Activated CD8-positive, alpha-beta memory T cell treated with anti-CD3 and anti-CD28 coated beads, Interleukin-2, amount 10 ng/mL, durations not matched to agents 7 days and 5 days (primary cell): ENCODE measurements around the gene NELFA. TPM values are rescaled to one million over a fixed set of nuclear protein-coding genes. Genes with fewer than 3 reads are reported as not detected.

Source experiments
- ATAC-seq: fragments of 150-1000 bp; cut with Tn5 transposase; one replicate; pipeline ENCODE4 v1.10.0; 2021; ENCODE audit warnings: moderate library complexity
- CTCF ChIA-PET: fragments of 350-600 bp; sonication (Branson Sonifier 250); formaldehyde crosslinking; loops from one replicate; lab custom pipeline; 2021; ENCODE audit warnings: antibody characterized with exemption; lab: Charles Lee
- DNase-seq: peaks from one replicate; pipeline ENCODE4 v3.0.0-alpha.2; 2020
- H3K27ac Mint-ChIP-seq: one replicate; pipeline ENCODE4 v1.8.0; 2021; ENCODE audit warnings: mild to moderate bottlenecking, mixed read lengths
- H3K27me3 Mint-ChIP-seq: one replicate; pipeline ENCODE4 v1.8.0; 2021; ENCODE audit warnings: mixed read lengths
- H3K36me3 Mint-ChIP-seq: one replicate; pipeline ENCODE4 v1.8.0; 2021; ENCODE audit warnings: mild to moderate bottlenecking, mixed read lengths
- H3K4me1 Mint-ChIP-seq: one replicate; pipeline ENCODE4 v1.8.0; 2021; ENCODE audit warnings: mixed read lengths
- H3K4me3 Mint-ChIP-seq: one replicate; pipeline ENCODE4 v1.8.0; 2021; ENCODE audit warnings: mild to moderate bottlenecking, moderate library complexity, mixed read lengths
- H3K9me3 Mint-ChIP-seq: one replicate; pipeline ENCODE4 v1.8.0; 2022; ENCODE audit warnings: low read depth, mixed read lengths
- total RNA-seq, 2 experiments: library from RNA; stranded (reverse); gene quantifications; one replicate each; pipeline ENCODE4 v1.2.3, GENCODE V29; 2021

The NELFA gene
- total RNA-seq, 2 experiments from 2014 or later: 40.1 to 42.6 TPM

- Mint-ChIP-seq H3K27me3 (no peaks in the 10 kb centered on the region), H3K36me3 (peaks cover 71% of the 10 kb centered on the region), H3K4me1 (no peaks in the 10 kb centered on the region), H3K4me3 (no peak overlapping the region), H3K9me3 (no peaks in the 10 kb centered on the region), H3K27ac (no peak overlapping the region)
- CTCF ChIA-PET: no interaction called here
- DNase-seq: no peak
- no peak for ATAC-seq
Measured at GRCh38 chr4:1969928-1970723, 38.6 kb downstream of the NELFA start.

GRCh38 chr4:1968686-1969295, 40.0 kb downstream of the NELFA start:
- Mint-ChIP-seq H3K4me1 (no peaks in the 10 kb centered on the region), H3K27me3 (no peaks in the 10 kb centered on the region), H3K27ac (no peak overlapping the region), H3K4me3 (no peak overlapping the region), H3K36me3 (peaks cover 73% of the 10 kb centered on the region), H3K9me3 (no peaks in the 10 kb centered on the region)
- DNase-seq (no peak), ATAC-seq (no peak)
- CTCF ChIA-PET: no interaction called here

DNA sequence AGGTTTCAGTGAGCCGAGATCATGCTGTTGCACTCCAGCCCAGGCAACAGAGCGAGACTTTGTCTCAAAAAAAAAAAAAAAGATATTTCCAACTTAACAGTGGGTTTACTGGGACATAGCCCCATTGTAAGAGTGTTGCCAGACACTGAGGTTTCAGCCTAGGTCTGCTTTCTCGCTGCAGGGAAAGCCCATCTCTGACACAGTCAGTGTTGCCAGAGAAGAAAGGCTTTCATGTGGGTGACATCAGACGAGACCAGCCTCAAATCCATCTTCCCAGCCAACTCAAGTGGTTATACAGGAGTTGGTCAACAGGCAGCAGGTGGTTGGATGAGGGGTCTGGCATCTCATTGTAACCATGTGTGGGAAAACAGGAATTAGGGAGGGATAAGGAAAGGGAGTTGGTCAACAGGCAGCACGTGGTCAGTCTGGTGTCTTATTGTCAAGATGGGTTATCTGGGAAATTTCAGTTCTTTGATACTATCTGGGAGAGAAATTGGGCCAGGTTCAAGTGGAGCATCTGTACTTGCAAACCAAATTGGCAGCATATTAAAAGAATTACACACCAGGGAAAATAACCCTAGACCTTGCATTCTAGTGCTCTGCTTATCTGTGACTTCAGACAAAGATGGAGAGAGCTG, 41.1 kb downstream of the NELFA start:
- Mint-ChIP-seq H3K36me3 (peaks cover 75% of the 10 kb centered on the region), H3K27me3 (no peaks in the 10 kb centered on the region), H3K4me3 (no peak overlapping the region), H3K4me1 (no peaks in the 10 kb centered on the region), H3K27ac (no peak overlapping the region), H3K9me3 (no peaks in the 10 kb centered on the region)
- ATAC-seq (no peak), DNase-seq (no peak)
- CTCF ChIA-PET: no interaction called here

- Mint-ChIP-seq H3K9me3 (no peaks in the 10 kb centered on the region), H3K27ac (no peak overlapping the region), H3K4me3 (no peak overlapping the region), H3K27me3 (no peaks in the 10 kb centered on the region), H3K4me1 (no peaks in the 10 kb centered on the region), H3K36me3 (peaks cover 82% of the 10 kb centered on the region)
- no peak for DNase-seq
- ATAC-seq: no peak
- CTCF ChIA-PET: no interaction called here
Measured at GRCh38 chr4:1964971-1965370, 43.8 kb downstream of the NELFA start.

- Mint-ChIP-seq H3K4me3 (no peak overlapping the region), H3K27me3 (no peaks in the 10 kb centered on the region), H3K27ac (no peak overlapping the region), H3K36me3 (peaks cover 82% of the 10 kb centered on the region), H3K4me1 (no peaks in the 10 kb centered on the region), H3K9me3 (no peaks in the 10 kb centered on the region)
- DNase-seq: no peak
- no peak for ATAC-seq
- CTCF ChIA-PET: no interaction called here
Measured at GRCh38 chr4:1964443-1964842, 44.3 kb downstream of the NELFA start.

GRCh38 chr4:1962980-1963379, 45.8 kb downstream of the NELFA start:
- no peak for DNase-seq
- Mint-ChIP-seq H3K4me3 (no peak overlapping the region), H3K4me1 (no peaks in the 10 kb centered on the region), H3K9me3 (no peaks in the 10 kb centered on the region), H3K27ac (no peak overlapping the region), H3K36me3 (peaks cover 82% of the 10 kb centered on the region), H3K27me3 (no peaks in the 10 kb centered on the region)
- CTCF ChIA-PET: no interaction called here
- no peak for ATAC-seq

DNA sequence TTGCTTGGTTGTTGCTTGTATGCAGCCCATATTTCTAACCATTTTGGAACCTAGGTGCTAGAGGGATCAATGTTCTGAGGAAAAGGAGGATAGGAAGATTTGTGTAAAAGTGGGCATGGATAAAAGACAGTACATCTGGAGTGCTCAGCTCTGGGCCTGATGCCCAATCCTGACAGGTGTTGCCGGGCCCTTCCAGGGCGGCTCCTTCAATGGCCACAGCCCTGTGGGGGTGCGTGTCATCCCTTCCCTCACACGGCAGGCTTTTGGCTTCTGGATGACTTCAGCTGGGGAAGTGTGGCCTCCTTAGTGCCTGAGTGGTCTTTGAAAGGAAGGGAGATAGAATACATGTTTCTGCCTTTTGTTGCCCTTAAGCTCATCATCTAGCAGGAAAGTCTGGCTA, 47.2 kb downstream of the NELFA start:
- Mint-ChIP-seq H3K4me1 (no peaks in the 10 kb centered on the region), H3K36me3 (peaks cover 83% of the 10 kb centered on the region), H3K27ac (no peak overlapping the region), H3K4me3 (no peak overlapping the region), H3K27me3 (no peaks in the 10 kb centered on the region), H3K9me3 (no peaks in the 10 kb centered on the region)
- CTCF ChIA-PET: no interaction called here
- DNase-seq (no peak), ATAC-seq (no peak)

GRCh38 chr4:1961038-1961437, 47.7 kb downstream of the NELFA start:
- H3K4me3 Mint-ChIP-seq: no peak overlapping the region
- no peaks in the 10 kb centered on the region for H3K4me1 Mint-ChIP-seq
- no peaks in the 10 kb centered on the region for H3K9me3 Mint-ChIP-seq
- H3K27ac Mint-ChIP-seq: no peak overlapping the region
- ATAC-seq (no peak), DNase-seq (no peak)
- CTCF ChIA-PET: no interaction called here
- H3K27me3 Mint-ChIP-seq: no peaks in the 10 kb centered on the region
- peaks cover 84% of the 10 kb centered on the region for H3K36me3 Mint-ChIP-seq

- no peak for DNase-seq
- no peak for ATAC-seq
- Mint-ChIP-seq H3K4me3 (no peak overlapping the region), H3K27me3 (no peaks in the 10 kb centered on the region), H3K36me3 (peaks cover 84% of the 10 kb centered on the region), H3K4me1 (no peaks in the 10 kb centered on the region), H3K27ac (no peak overlapping the region), H3K9me3 (no peaks in the 10 kb centered on the region)
- CTCF ChIA-PET: no interaction called here
Measured at GRCh38 chr4:1960170-1960825, 48.5 kb downstream of the NELFA start.

- CTCF ChIA-PET: no interaction called here
- H3K9me3 Mint-ChIP-seq: no peaks in the 10 kb centered on the region
- no peak overlapping the region for H3K27ac Mint-ChIP-seq
- no peaks in the 10 kb centered on the region for H3K4me1 Mint-ChIP-seq
- no peak for ATAC-seq
- DNase-seq: no peak
- no peak overlapping the region for H3K4me3 Mint-ChIP-seq
- no peaks in the 10 kb centered on the region for H3K27me3 Mint-ChIP-seq
- peaks cover 79% of the 10 kb centered on the region for H3K36me3 Mint-ChIP-seq
Measured at GRCh38 chr4:1959104-1959384, 49.7 kb downstream of the NELFA start.

GRCh38 chr4:1958276-1959103, 50.3 kb downstream of the NELFA start:
- Mint-ChIP-seq H3K4me1 (no peaks in the 10 kb centered on the region), H3K9me3 (no peaks in the 10 kb centered on the region), H3K27ac (no peak overlapping the region), H3K4me3 (no peak overlapping the region), H3K36me3 (peaks cover 74% of the 10 kb centered on the region), H3K27me3 (no peaks in the 10 kb centered on the region)
- CTCF ChIA-PET: interaction anchor here (1.1 kb wide), 2 partner anchors 59 to 265 kb away, joined by 3 read pairs; no protein-coding TSS in a partner anchor
- ATAC-seq (no peak), DNase-seq (no peak)

DNA sequence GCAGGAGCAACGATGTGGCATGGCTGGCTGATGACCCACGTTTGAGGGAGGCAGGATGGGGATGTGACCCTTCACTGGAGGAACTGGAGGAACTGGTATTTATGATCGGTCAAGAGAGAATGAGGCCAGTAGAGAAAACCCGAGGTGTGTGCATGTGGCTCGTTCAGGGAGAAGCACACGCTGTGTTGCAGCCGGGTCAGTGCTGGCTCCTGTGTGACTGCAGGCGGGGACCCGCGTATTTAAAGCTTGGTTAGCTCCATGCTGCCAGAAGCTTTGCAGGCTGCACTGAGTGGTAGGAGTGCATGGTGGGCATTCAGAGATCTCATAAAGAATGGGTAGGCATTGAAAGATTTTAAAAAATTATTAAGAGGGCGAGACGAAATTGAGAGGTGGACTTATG, 52.1 kb downstream of the NELFA start:
- Mint-ChIP-seq H3K9me3 (no peaks in the 10 kb centered on the region), H3K4me3 (no peak overlapping the region), H3K27me3 (no peaks in the 10 kb centered on the region), H3K4me1 (no peaks in the 10 kb centered on the region), H3K36me3 (peaks cover 65% of the 10 kb centered on the region), H3K27ac (no peak overlapping the region)
- CTCF ChIA-PET: no interaction called here
- no peak for DNase-seq
- ATAC-seq: no peak

DNA sequence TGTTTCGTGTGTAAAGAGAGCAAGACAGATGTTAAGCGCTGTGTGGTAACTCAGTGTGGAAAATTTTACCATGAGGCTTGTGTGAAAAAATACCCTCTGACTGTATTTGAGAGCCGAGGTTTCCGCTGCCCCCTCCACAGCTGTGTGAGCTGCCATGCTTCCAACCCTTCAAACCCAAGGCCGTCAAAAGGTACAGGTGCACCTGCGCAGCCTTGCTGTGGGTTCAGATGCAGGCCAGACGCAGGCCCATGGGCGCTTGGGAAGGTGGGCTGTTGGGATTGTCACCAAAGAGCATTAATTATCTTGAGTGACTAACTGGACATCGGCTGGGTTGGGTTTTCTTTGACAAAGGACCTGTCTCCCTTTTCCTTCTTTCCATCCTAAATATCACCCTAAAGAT, 55.4 kb downstream of the NELFA start:
- Mint-ChIP-seq H3K27me3 (no peaks in the 10 kb centered on the region), H3K36me3 (peaks cover 49% of the 10 kb centered on the region), H3K4me1 (no peaks in the 10 kb centered on the region), H3K27ac (no peak overlapping the region), H3K9me3 (no peaks in the 10 kb centered on the region), H3K4me3 (no peak overlapping the region)
- DNase-seq: no peak
- ATAC-seq: no peak
- CTCF ChIA-PET: no interaction called here
